Stimulated activated naive CD4-positive, alpha-beta T cell (primary cell): ENCODE data around the gene RXYLT1.
A peak's percentile ranks its signal among the peaks of the same experiment; 100 is the strongest.

ENCODE experiments used
- DNase-seq, 6 experiments: peaks; one replicate each; lab custom pipeline; 2025; lab: John Stamatoyannopoulos, UW

RXYLT1 gene

GRCh38 chr12:63843254-63843720 lies 63.6 kb downstream of the RXYLT1 start:
- no peak for DNase-seq

GRCh38 chr12:63843721-63844390 lies 64.1 kb downstream of the RXYLT1 start:
- peak; percentile 37 to 69 (median 58) for DNase-seq

- DNase-seq, result peak in 2 of 6 experiments; percentile 10 to 31
These were observed 65.0 kb downstream of the RXYLT1 start, which contains the start of gene SRGAP1 for GRCh38 chr12:63844391-63845341. TSS of gene SRGAP1 (plus strand) at chr12:63844700. CDS start at chr12:63844817, 117 bp downstream.

GRCh38 chr12:63845726-63846125 lies 66.0 kb downstream of the RXYLT1 start:
- no peak for DNase-seq

- DNase-seq, result no peak
These were observed 66.7 kb downstream of the RXYLT1 start for GRCh38 chr12:63846238-63846967.

- no peak for DNase-seq
These were observed 68.7 kb downstream of the RXYLT1 start for GRCh38 chr12:63848450-63848849.

- DNase-seq, result no peak
These were observed 69.5 kb downstream of the RXYLT1 start for GRCh38 chr12:63849106-63849620.

- DNase-seq, result no peak
These were observed 69.9 kb downstream of the RXYLT1 start for GRCh38 chr12:63849641-63850040.

- DNase-seq, result no peak
These were observed 74.3 kb downstream of the RXYLT1 start for GRCh38 chr12:63853978-63854377.

- no peak for DNase-seq
These were observed 75.6 kb downstream of the RXYLT1 start for GRCh38 chr12:63855299-63855698.

GRCh38 chr12:63857771-63858670 lies 78.3 kb downstream of the RXYLT1 start:
- no peak for DNase-seq
